HL-60/S4 (cell line): Measurements from ENCODE around the gene SPEF1.

Source experiments
- in situ Hi-C: fragments of 300-500 bp; cut with MboI; formaldehyde crosslinking; loops from 2 replicates; pipeline ENCODE4 v1.14.3; 2022; ENCODE audit warnings: low sequenced_read_pairs

The SPEF1 gene

DNA sequence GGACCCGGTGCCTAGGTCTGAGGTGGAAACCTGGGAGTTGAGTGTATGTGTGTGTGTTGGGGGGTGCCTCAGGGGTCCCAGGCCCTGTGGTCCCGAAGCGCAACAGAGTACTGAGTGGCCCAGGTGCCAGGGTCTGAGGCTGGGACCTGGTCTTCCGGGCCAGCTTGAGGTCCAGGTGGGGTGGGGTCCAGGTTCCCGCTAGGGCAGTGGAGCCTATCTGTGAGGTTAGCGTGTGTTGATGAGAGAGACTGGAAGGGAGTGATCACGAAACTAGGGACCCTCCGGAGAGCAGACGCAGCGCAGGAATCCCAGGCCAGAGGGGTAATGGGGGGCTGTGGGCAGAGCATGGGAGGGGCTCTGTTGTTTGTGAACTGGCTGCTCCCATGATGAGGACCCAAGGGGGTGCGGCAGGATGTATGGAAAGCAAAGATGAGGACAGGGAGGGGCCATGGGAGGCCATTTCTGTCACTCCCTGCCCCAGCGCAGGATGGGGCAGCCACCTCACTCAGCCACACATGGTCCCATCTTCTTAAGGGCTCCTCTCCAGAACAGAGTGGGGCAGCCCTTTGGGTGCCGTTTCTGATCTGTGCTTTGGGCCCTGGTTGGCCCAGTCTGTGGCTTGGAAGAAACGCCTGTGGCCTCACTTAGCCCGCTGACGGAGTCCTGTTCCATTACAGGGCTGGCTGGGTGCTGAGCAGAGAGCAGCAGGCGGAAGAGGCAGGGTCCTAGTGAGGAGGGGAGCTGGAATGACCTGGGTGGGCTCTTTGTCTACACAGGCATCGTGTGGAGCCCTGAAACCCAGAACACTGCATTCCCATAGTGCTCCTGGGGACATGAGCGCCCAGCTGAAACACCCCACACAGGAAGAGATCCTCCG, 47.9 kb downstream of the SPEF1 start:
- in situ Hi-C loops: no loop called here

DNA sequence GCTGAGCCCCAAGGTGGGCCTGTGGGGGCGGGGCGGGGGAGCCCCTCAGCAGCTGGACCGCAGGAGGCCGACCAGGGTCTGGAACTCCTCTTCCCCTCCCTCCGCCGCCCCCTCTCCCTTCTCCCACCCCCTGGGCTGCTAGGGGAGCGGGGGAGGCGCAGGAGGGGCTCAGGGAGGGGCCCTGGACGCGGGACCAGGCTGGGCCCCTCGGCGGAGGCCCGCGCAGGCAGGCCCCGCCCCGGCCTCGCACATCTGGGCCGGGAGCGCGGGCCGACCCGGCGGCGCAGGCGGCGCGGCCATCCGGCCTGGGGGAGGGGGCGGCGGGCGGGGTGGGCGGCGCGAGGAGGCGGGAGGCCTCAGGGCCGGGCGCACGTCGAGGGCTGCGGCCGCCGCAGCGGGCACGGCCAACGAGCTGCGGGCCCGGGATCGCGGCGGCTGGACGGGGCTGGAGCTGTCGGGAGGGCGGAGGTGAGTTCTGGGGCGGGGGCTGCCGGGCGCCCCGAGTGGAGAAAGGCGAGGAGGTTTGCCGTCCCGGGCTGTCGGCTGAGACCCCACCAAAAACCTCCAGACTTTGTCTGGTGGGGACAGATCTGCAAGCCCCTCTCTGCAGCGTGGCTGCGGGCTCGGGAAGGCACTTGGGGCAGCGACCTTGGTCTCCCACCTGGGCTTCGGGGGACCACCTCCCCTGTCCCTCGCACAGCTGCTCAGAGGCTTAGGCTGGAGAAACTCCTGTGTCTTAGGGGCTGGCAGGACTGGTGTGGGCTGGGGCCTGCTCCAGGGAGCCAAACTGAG, 48.7 kb downstream of the SPEF1 start, which contains the start of gene HSPA12B:
Gene HSPA12B (plus strand): TSS at position 359 of the 792 bp plus-strand sequence. CDS start 5,990 bp downstream, outside the sequence.
- in situ Hi-C loops: no loop called here

DNA sequence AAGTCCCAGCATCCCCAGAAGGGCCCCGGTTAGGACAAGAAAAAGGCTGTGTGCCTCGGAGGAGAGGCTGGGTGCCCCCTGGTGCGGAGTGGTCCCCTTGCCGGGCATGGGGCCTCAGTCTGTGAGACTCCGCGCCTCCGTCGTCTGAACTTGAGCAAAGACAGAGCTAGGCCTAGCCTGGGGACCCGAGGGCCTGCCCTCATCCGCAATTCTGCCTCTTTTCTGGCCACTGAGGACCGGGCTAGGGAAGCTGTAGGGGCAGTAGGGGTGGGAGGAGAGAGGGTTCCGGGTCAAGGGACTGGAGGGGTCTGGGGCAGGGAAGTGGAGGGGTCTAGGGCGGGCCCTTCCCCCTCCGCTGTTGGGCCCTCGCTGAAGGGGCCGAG, 49.3 kb downstream of the SPEF1 start:
- in situ Hi-C loops: no loop called here

GRCh38 chr20:3730803-3731672, 50.2 kb downstream of the SPEF1 start:
- in situ Hi-C loops: no loop called here

DNA sequence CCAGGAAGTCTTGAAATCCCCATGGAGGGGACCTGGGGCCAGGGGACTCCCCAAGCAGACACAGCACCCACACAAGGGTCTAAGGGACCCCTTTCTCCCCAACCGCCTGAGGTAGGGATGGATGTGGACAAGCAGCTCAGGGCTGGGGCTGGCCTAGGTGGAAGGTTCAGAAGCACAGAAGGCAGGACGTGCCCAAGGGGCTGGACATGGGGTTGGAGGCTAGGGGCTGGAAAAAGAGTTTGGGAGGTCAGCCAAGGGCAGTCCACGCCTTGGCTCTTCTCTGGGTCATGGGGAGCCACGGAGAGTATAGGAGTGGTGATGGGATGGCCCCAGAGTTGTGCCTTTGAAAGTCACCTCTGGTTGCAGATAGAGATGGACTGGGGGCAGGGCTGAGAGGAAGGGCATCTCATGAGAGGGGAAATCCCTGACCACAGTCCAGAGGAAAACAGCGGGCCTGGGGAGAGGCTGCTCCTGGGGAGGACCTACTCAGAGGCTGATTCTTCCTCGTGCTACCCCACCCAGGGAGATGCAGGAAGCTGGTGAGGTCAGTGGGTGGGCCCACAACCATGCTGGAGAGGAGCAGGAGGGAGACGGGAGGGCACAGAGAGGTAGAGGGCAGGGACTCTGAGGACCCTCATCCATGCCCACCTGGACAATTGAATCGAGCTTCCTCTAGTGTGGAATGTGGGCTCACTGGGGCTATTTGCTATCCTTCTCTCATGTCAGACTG, 51.3 kb downstream of the SPEF1 start:
- in situ Hi-C loops: no loop called here

DNA sequence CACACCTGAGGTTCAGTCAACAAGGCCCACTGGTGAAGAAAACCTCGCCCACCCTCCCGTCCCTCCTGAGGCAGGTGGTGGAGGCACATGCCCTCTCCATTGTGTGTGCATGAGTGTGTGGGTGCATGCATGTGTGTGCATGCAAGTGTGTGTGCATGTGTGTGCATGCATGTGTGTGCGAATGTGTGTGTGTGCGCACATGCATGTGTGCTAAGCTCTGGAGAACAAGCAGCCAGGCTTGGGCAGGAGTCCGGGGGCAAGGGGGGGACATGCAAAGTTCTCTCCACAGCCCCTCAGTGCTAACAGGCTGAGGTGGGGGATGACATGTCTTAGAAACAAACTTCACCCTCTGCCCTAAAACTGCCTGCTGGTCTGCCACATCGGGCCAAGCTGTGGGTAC, 51.9 kb downstream of the SPEF1 start:
- in situ Hi-C loops: no loop called here

- in situ Hi-C loops: no loop called here
Measured at GRCh38 chr20:3728876-3729275, 52.4 kb downstream of the SPEF1 start.

DNA sequence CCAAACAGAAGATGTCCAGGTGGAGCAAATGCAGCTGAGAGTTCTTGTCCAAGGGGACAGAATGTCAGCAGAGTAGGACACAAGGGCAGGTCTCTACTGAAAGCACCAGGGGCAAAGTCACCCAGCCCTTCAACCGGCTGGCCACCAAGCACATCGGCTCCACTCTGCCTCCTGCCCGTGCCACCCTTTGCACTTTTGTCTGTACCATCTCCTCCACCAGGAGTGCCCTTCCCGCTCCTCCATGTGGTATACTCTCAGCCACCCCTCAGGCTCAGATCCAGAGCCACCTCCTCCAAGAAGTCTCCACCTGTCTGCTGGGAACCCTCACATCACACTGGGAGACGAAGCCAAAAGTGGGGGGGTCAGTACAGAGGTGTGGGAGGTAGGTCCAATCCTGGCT, 52.9 kb downstream of the SPEF1 start:
- in situ Hi-C loops: no loop called here
